SH-SY5Y (cell line): ENCODE measurements around the gene DLG2.

Experiments
- GATA2 ChIP-seq: IDR thresholded peaks from 2 replicates; pipeline ENCODE4 v1.6.1; 2011; ENCODE audit warnings: mild to moderate bottlenecking, low read depth, low read length
- GATA3 ChIP-seq: IDR thresholded peaks from 2 replicates; pipeline ENCODE4 v1.6.1; 2011; ENCODE audit warnings: low read depth, mild to moderate bottlenecking, low read length, moderate library complexity

GRCh38 chr11:83717537-83717936, 1909.6 kb downstream of the DLG2 start:
- no peak for TF ChIP-seq GATA2
- no peak for TF ChIP-seq GATA3
